Measurements from ENCODE around the gene AP5S1.

AP5S1 gene

GRCh38 chr20:3778976-3779375, 41.4 kb upstream of the AP5S1 start:
- no peak for DNase-seq
- Histone ChIP-seq H3K9me3 (no peaks in the 10 kb centered on the region), H3K27me3 (peaks cover 7% of the 10 kb centered on the region), H3K36me3 (no peaks in the 10 kb centered on the region; the same call in 1 of the 2 replicates), H3K4me3 (ENCODE audit: low read depth, low read length) (no peak overlapping the region), H3K4me1 (no peaks in the 10 kb centered on the region)
- TF ChIP-seq, protein P1, sequence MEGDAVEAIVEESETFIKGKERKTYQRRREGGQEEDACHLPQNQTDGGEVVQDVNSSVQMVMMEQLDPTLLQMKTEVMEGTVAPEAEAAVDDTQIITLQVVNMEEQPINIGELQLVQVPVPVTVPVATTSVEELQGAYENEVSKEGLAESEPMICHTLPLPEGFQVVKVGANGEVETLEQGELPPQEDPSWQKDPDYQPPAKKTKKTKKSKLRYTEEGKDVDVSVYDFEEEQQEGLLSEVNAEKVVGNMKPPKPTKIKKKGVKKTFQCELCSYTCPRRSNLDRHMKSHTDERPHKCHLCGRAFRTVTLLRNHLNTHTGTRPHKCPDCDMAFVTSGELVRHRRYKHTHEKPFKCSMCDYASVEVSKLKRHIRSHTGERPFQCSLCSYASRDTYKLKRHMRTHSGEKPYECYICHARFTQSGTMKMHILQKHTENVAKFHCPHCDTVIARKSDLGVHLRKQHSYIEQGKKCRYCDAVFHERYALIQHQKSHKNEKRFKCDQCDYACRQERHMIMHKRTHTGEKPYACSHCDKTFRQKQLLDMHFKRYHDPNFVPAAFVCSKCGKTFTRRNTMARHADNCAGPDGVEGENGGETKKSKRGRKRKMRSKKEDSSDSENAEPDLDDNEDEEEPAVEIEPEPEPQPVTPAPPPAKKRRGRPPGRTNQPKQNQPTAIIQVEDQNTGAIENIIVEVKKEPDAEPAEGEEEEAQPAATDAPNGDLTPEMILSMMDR (IDR thresholded peaks at IDR 0.05; ENCODE audit: low read depth, low read length), result no peak

GRCh38 chr20:3781153-3781910, 39.0 kb upstream of the AP5S1 start, which contains the start of gene SPEF1:
Gene SPEF1, minus strand, starts transcription at chr20:3781448. Its CDS starts 161 bp downstream, at chr20:3781287.
- H3K4me3 ChIP-seq (ENCODE audit: low read depth, low read length), result peak within 1 kb of the TSS; percentile 58
- peaks cover 9% of the 10 kb centered on the region for H3K36me3 ChIP-seq
- no peaks in the 10 kb centered on the region; the same call in 1 of the 2 replicates for H3K4me1 ChIP-seq
- no peaks in the 10 kb centered on the region for H3K9me3 ChIP-seq
- DNase-seq, result peak; percentile 90
- H3K27me3 ChIP-seq, result peaks cover 7% of the 10 kb centered on the region
- TF ChIP-seq, protein P1 (IDR thresholded peaks at IDR 0.05; ENCODE audit: low read depth, low read length), result peak; percentile 84

GRCh38 chr20:3782597-3782996, 37.8 kb upstream of the AP5S1 start:
- Histone ChIP-seq H3K9me3 (no peaks in the 10 kb centered on the region), H3K4me1 (no peaks in the 10 kb centered on the region; the same call in 1 of the 2 replicates)
- no peak for DNase-seq

DNA sequence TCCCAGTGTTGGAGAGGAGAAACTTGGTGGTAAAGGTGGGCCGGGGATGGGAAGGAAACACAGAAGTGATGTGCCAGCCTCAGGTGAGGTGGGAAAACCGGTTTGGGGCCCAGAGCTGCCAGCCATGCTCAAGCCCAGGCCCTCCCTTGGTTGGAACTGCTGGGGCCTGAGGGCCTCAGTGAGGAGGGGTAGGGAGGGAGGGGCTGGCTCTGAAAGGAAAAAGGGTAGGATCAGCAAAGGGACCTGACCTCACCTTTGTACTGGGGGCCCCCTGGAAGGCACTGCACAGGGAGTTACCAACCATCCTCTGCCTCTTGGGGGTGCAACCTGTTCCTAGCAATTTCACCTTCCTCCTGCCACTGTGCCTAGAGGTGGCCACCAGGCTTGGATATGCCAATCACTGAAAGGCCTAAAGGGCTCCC, 37.3 kb upstream of the AP5S1 start:
- TF ChIP-seq, protein P1 (IDR thresholded peaks at IDR 0.05; ENCODE audit: low read depth, low read length), result no peak
- no peak for DNase-seq
- Histone ChIP-seq H3K4me3 (ENCODE audit: low read depth, low read length) (no peak overlapping the region), H3K4me1 (no peaks in the 10 kb centered on the region; the same call in 1 of the 2 replicates), H3K27me3 (peaks cover 3% of the 10 kb centered on the region), H3K9me3 (no peaks in the 10 kb centered on the region), H3K36me3 (peaks cover 9% of the 10 kb centered on the region)

More at GRCh38 chr20:3782597-3782996, 37.8 kb upstream of the AP5S1 start:
- TF ChIP-seq, protein P1 (IDR thresholded peaks at IDR 0.05; ENCODE audit: low read depth, low read length), result no peak
- H3K36me3 ChIP-seq, result peaks cover 9% of the 10 kb centered on the region
- H3K27me3 ChIP-seq, result peaks cover 6% of the 10 kb centered on the region
- H3K4me3 ChIP-seq (ENCODE audit: low read depth, low read length), result no peak overlapping the region

GRCh38 chr20:3783511-3784195, 36.7 kb upstream of the AP5S1 start:
- Histone ChIP-seq H3K27me3 (no peaks in the 10 kb centered on the region), H3K4me1 (peaks cover 3% of the 10 kb centered on the region), H3K4me3 (ENCODE audit: low read depth, low read length) (no peak overlapping the region), H3K9me3 (no peaks in the 10 kb centered on the region), H3K36me3 (peaks cover 9% of the 10 kb centered on the region)
- TF ChIP-seq, protein P1 (IDR thresholded peaks at IDR 0.05; ENCODE audit: low read depth, low read length), result no peak
- DNase-seq, result no peak

Data from BE2C (cell line).